SK-N-SH (cell line): ENCODE data around the gene IGSF9. TPM values are rescaled to one million over a fixed set of nuclear protein-coding genes. Genes with fewer than 3 reads are reported as not detected.

ENCODE experiments used
- CTCF ChIA-PET: fragments of 300-600, 350-600 bp; formaldehyde crosslinking; extraction: SDS; loops from one replicate; lab custom pipeline; 2021; lab: Yijun Ruan, JAX
- POLR2A ChIA-PET: fragments of 350-600 bp; sonication (Branson Sonifier 250); formaldehyde crosslinking; extraction: SDS; loops from one replicate; lab custom pipeline; 2020; ENCODE audit warnings: antibody characterized with exemption, inconsistent platforms; lab: Yijun Ruan, JAX
- DNase-seq: peaks from one replicate; pipeline ENCODE4 v3.0.0; 2012
- H2AFZ ChIP-seq: fragments of 200-600 bp; sonication (generic); 2 replicates; pipeline ENCODE4 v1.8.1; 2016; ENCODE audit warnings: antibody characterized with exemption, mild to moderate bottlenecking, low read depth
- H3F3A ChIP-seq: fragments of 200-600 bp; sonication (generic); replicated peaks from 2 replicates; pipeline ENCODE3; 2016; ENCODE audit warnings: antibody characterized with exemption, mild to moderate bottlenecking; ENCODE audit not compliant: insufficient read depth
- H3K27ac ChIP-seq, 2 experiments: fragments of 200-500 bp in 1 of 2; fragments of 200-600 bp in 1 of 2; sonication (Bioruptor generic) in 1 of 2; sonication (generic), shearing (Covaris generic) in 1 of 2; 2 replicates each; pipeline versions ENCODE4 v1.5.1 to v1.6.1; 2014 to 2016; ENCODE audit warnings: low read depth in 2 of 2, inconsistent platforms in 1 of 2, low read length in 1 of 2, mild to moderate bottlenecking in 1 of 2, mixed read lengths in 1 of 2
- H3K27me3 ChIP-seq: fragments of 200-600 bp; sonication (generic), shearing (Covaris generic); 2 replicates; pipeline ENCODE4 v1.6.1; 2016; ENCODE audit warnings: mixed run types; ENCODE audit not compliant: insufficient read depth
- H3K36me3 ChIP-seq, 2 experiments: fragments of 200-500 bp in 1 of 2; fragments of 200-600 bp in 1 of 2; sonication (Bioruptor generic) in 1 of 2; sonication (generic) in 1 of 2; replicated peaks in 1 of 2; 2 replicates each; pipeline versions ENCODE3 to v1.5.1; 2014 to 2016; ENCODE audit warnings: low read length in 1 of 2, mild to moderate bottlenecking in 1 of 2; ENCODE audit not compliant: insufficient read depth in 2 of 2, control insufficient read depth in 1 of 2
- H3K4me1 ChIP-seq, 2 experiments: fragments of 200-500 bp in 1 of 2; fragments of 200-600 bp in 1 of 2; sonication (Bioruptor generic) in 1 of 2; sonication (generic), shearing (Covaris generic) in 1 of 2; 2 replicates each; pipeline versions ENCODE4 v1.5.1 to v1.6.1; 2014 to 2016; ENCODE audit warnings: low read depth in 1 of 2, low read length in 1 of 2, mixed run types in 1 of 2; ENCODE audit not compliant: insufficient read depth in 2 of 2, control insufficient read depth in 1 of 2
- H3K4me2 ChIP-seq: fragments of 200-600 bp; sonication (generic), shearing (Covaris generic); 2 replicates; pipeline ENCODE4 v1.6.1; 2017; ENCODE audit warnings: mixed run types
- H3K4me3 ChIP-seq, 2 experiments: fragments of 200-500 bp in 1 of 2; fragments of 200-600 bp in 1 of 2; sonication (Bioruptor generic) in 1 of 2; sonication (generic), shearing (Covaris generic) in 1 of 2; 2 replicates each; pipeline versions ENCODE4 v1.5.1 to v1.8.1; 2014 to 2016; ENCODE audit warnings: low read depth in 2 of 2, inconsistent platforms in 1 of 2, low read length in 1 of 2, mild to moderate bottlenecking in 1 of 2, mixed read lengths in 1 of 2, moderate library complexity in 1 of 2
- H3K79me2 ChIP-seq: fragments of 200-600 bp; sonication (generic); 2 replicates; pipeline ENCODE4 v1.8.1; 2017; ENCODE audit warnings: mild to moderate bottlenecking; ENCODE audit not compliant: insufficient read depth
- H3K9ac ChIP-seq: fragments of 200-600 bp; sonication (generic); 2 replicates; pipeline ENCODE4 v1.6.1; 2017; ENCODE audit warnings: mixed run types
- H3K9me2 ChIP-seq: fragments of 200-600 bp; sonication (generic); 2 replicates; pipeline ENCODE4 v1.6.1; 2017; ENCODE audit warnings: mixed run types
- H3K9me3 ChIP-seq: fragments of 200-600 bp; sonication (generic); 2 replicates; pipeline ENCODE4 v1.6.1; 2017; ENCODE audit warnings: mixed run types, mild to moderate bottlenecking, moderate library complexity
- H4K20me1 ChIP-seq: fragments of 200-600 bp; sonication (generic); 2 replicates; pipeline ENCODE4 v1.6.1; 2017; ENCODE audit warnings: mild to moderate bottlenecking, mixed run types; ENCODE audit not compliant: insufficient read depth
- ELF1 ChIP-seq: IDR thresholded peaks from 2 replicates; pipeline ENCODE4 v1.4.0; 2012
- FOSL2 ChIP-seq: IDR thresholded peaks from 2 replicates; pipeline ENCODE4 v1.4.0; 2012; ENCODE audit warnings: low read depth, mild to moderate bottlenecking, moderate library complexity, borderline replicate concordance
- GABPA ChIP-seq: IDR thresholded peaks from 2 replicates; pipeline ENCODE4 v1.4.0; 2012; ENCODE audit warnings: low read depth, mild to moderate bottlenecking
- GATA2 ChIP-seq: sonication (generic); formaldehyde crosslinking; IDR thresholded peaks from 2 replicates; pipeline ENCODE4 v1.5.0; 2020; ENCODE audit warnings: mild to moderate bottlenecking, missing genetic modification reagents
- MEF2A ChIP-seq: IDR thresholded peaks from 2 replicates; pipeline ENCODE4 v1.4.0; 2012; ENCODE audit warnings: low read depth, borderline replicate concordance
- MXI1 ChIP-seq: IDR thresholded peaks from 2 replicates; pipeline ENCODE4 v1.6.1; 2012; ENCODE audit warnings: mild to moderate bottlenecking, low read depth, low read length, improper control_type of control experiment
- NFIC ChIP-seq: IDR thresholded peaks from 2 replicates; pipeline ENCODE4 v1.4.0; 2012; ENCODE audit warnings: borderline replicate concordance
- NRF1 ChIP-seq: IDR thresholded peaks from 2 replicates; pipeline ENCODE4 v1.6.1; 2012; ENCODE audit warnings: low read depth, mild to moderate bottlenecking, low read length
- PBX3 ChIP-seq: IDR thresholded peaks from 2 replicates; pipeline ENCODE4; 2012
- RCOR1 ChIP-seq: fragments of 150-350 bp; IDR thresholded peaks from 2 replicates; pipeline ENCODE4 v1.6.1; 2017; ENCODE audit warnings: antibody characterized with exemption, low read length
- SIN3A ChIP-seq: IDR thresholded peaks from 2 replicates; pipeline ENCODE4 v1.6.1; 2012; ENCODE audit warnings: low read depth, mild to moderate bottlenecking, low read length, moderate library complexity, borderline replicate concordance
- SMC3 ChIP-seq: IDR thresholded peaks from 2 replicates; pipeline ENCODE4 v1.6.1; 2012; ENCODE audit warnings: low read depth, low read length, improper control_type of control experiment
- TEAD4 ChIP-seq: IDR thresholded peaks from 2 replicates; pipeline ENCODE4 v1.4.0; 2012; ENCODE audit warnings: mild to moderate bottlenecking, borderline replicate concordance; ENCODE audit not compliant: insufficient read depth
- WGBS: methylation state at CpG from one replicate; pipeline ENCODE4 v1.1.6; 2017; ENCODE audit warnings: low lambda C conversion rate; 5-methylcytosine and 5-hydroxymethylcytosine counted together
- polyA plus RNA-seq, 3 experiments: library from polyadenylated mRNA; depleted of rRNA; stranded (reverse); fragments of >200 nt; gene quantifications; 2 replicates each; pipeline ENCODE4 v1.2.3, GENCODE V29; 2012

IGSF9 gene
- polyA plus RNA-seq, 1 of the 3 experiments (the other 2 are of a cell fraction) = 2.4 TPM

- CTCF ChIA-PET = interaction anchor here (1.4 to 22.3 kb wide), 3 partner anchors 8 to 77 kb away, joined by 5 to 460 read pairs (median 17); partner anchors contain the start of gene IGSF9
- POLR2A ChIA-PET = no interaction called here
- Histone ChIP-seq H3K27me3 (no peaks in the 10 kb centered on the region), H3F3A (no peaks in the 10 kb centered on the region), H3K4me3 (no peak overlapping the region), H4K20me1 (no peaks in the 10 kb centered on the region), H3K79me2 (peaks cover 28% of the 10 kb centered on the region), H3K4me1 (peaks cover 0 to 15% of the 10 kb centered on the region in 2 experiments; a peak in 2 of 4 replicates), H3K4me2 (no peak overlapping the region), H3K9me3 (no peaks in the 10 kb centered on the region), H3K27ac (no peak overlapping the region), H2AFZ (no peak overlapping the region), H3K9me2 (no peaks in the 10 kb centered on the region)
- WGBS = 91% methylated on average over 7 of the region's 18 CpGs
- TF ChIP-seq PBX3 (no peak), NRF1 (no peak), NFIC (no peak), MXI1 (no peak)
- TF ChIP-seq, all 33 proteins: peak for 0
- Histone ChIP-seq H3K9ac (no peak overlapping the region), H3K36me3 (no peaks in the 10 kb centered on the region)
- DNase-seq = no peak
Measured at GRCh38 chr1:159928491-159929050, 16.8 kb downstream of the IGSF9 start.

- H3K4me1 ChIP-seq = peaks cover 2 to 21% of the 10 kb centered on the region in 2 experiments; a peak in 2 of 4 replicates
- WGBS = 76% methylated on average over 11 of the region's 13 CpGs
- no peaks in the 10 kb centered on the region for H3K36me3 ChIP-seq
- H3K9me2 ChIP-seq = no peaks in the 10 kb centered on the region
- no peak for DNase-seq
- H3F3A ChIP-seq = no peaks in the 10 kb centered on the region
- TF ChIP-seq MXI1 (no peak), TEAD4 (no peak), SMC3 (no peak), NRF1 (no peak), FOSL2 (no peak), GABPA (no peak), PBX3 (no peak), GATA2 (CRISPR knock-in tag) (no peak), SIN3A (no peak), MEF2A (no peak), RCOR1 (no peak), ELF1 (no peak)
- H3K4me3 ChIP-seq = no peak overlapping the region
- ChIA-PET CTCF (interaction anchor here (2.5 to 22.3 kb wide), 2 partner anchors 8 to 78 kb away, joined by 17 to 460 read pairs; no protein-coding TSS in a partner anchor), POLR2A (no interaction called here)
- H4K20me1 ChIP-seq = peaks cover 6% of the 10 kb centered on the region
- no peaks in the 10 kb centered on the region for H3K27me3 ChIP-seq
- H3K27ac ChIP-seq = no peak overlapping the region
- H3K79me2 ChIP-seq = peaks cover 34% of the 10 kb centered on the region
- H3K9me3 ChIP-seq = no peaks in the 10 kb centered on the region
- H3K4me2 ChIP-seq = no peak overlapping the region
- no peak overlapping the region for H2AFZ ChIP-seq
- no peak overlapping the region for H3K9ac ChIP-seq
Measured at GRCh38 chr1:159927849-159928431, 17.5 kb downstream of the IGSF9 start.
